GM12878 (cell line): Measurements from ENCODE around the gene FGGY.

Experiments used
- BACH1 ChIP-seq: fragments of 450-650 bp; IDR thresholded peaks from 2 replicates; pipeline ENCODE4 v1.6.1; 2017; ENCODE audit warnings: mild to moderate bottlenecking, borderline replicate concordance
- CBFB ChIP-seq: IDR thresholded peaks from 2 replicates; pipeline ENCODE4 v1.6.1; 2016; ENCODE audit warnings: antibody characterized with exemption, low read depth
- CREB1 ChIP-seq: IDR thresholded peaks from 2 replicates; pipeline ENCODE4 v1.6.1; 2012; ENCODE audit warnings: low read depth, mild to moderate bottlenecking, inconsistent platforms
- CTCF ChIP-seq, 3 experiments: IDR thresholded peaks in 2 of 3; conservative IDR thresholded peaks in 1 of 3; 2 replicates each; pipeline ENCODE4 v1.5.1; 2011; ENCODE audit warnings: low read depth in 3 of 3, low read length in 3 of 3, mild to moderate bottlenecking in 3 of 3, control low read depth in 2 of 3, moderate library complexity in 2 of 3, inconsistent platforms in 1 of 3, mixed read lengths in 1 of 3; ENCODE audit not compliant: control insufficient read depth in 2 of 3, insufficient read depth in 1 of 3; ENCODE audit errors: extremely low read depth in 1 of 3
- EP300 ChIP-seq, 2 experiments: fragments of 150-350 bp in 1 of 2; IDR thresholded peaks; 2 replicates each; pipeline ENCODE4 v1.6.1; 2011 to 2012; ENCODE audit warnings: low read depth in 2 of 2, low read length in 2 of 2, borderline replicate concordance in 1 of 2, improper control_type of control experiment in 1 of 2, inconsistent platforms in 1 of 2; ENCODE audit not compliant: control insufficient read depth in 1 of 2
- FOXK2 ChIP-seq: fragments of 450-650 bp; IDR thresholded peaks from 2 replicates; pipeline ENCODE4 v1.6.1; 2017; ENCODE audit warnings: mild to moderate bottlenecking, moderate library complexity
- FOXM1 ChIP-seq: IDR thresholded peaks from 2 replicates; pipeline ENCODE4 v1.6.1; 2012; ENCODE audit warnings: low read depth, mild to moderate bottlenecking, inconsistent platforms, low read length, moderate library complexity
- MYC ChIP-seq: IDR thresholded peaks from 2 replicates; pipeline ENCODE4 v1.6.1; 2011; ENCODE audit warnings: mild to moderate bottlenecking, low read length, moderate library complexity, inconsistent platforms; ENCODE audit not compliant: insufficient read depth, insufficient replicate concordance, insufficient read length, severe bottlenecking
- NFYB ChIP-seq: IDR thresholded peaks from 2 replicates; pipeline ENCODE4 v1.6.1; 2011; ENCODE audit warnings: low read depth, mild to moderate bottlenecking, low read length, improper control_type of control experiment, moderate library complexity; ENCODE audit not compliant: insufficient read depth
- POLR2A ChIP-seq: IDR thresholded peaks from 2 replicates; pipeline ENCODE4 v1.6.1; 2011; ENCODE audit warnings: low read depth, mild to moderate bottlenecking, low read length
- SP1 ChIP-seq: IDR thresholded peaks from one replicate; pipeline ENCODE4 v1.6.1; 2011; ENCODE audit warnings: low read depth, low read length
- SPI1 ChIP-seq: IDR thresholded peaks from 2 replicates; pipeline ENCODE4 v1.6.1; 2011; ENCODE audit warnings: low read depth, mild to moderate bottlenecking, low read length, moderate library complexity, borderline replicate concordance; ENCODE audit not compliant: insufficient read depth
- SRF ChIP-seq, 2 experiments: IDR thresholded peaks; 2 replicates each; pipeline ENCODE4 v1.6.1; 2011; ENCODE audit warnings: low read depth in 2 of 2, low read length in 2 of 2, mild to moderate bottlenecking in 1 of 2, moderate library complexity in 1 of 2
- ZBTB33 ChIP-seq: fragments of 450-650 bp; IDR thresholded peaks from 2 replicates; pipeline ENCODE4 v1.6.1; 2017; ENCODE audit warnings: mild to moderate bottlenecking

- TF ChIP-seq NFYB (no peak), CREB1 (no peak), SPI1 (no peak), BACH1 (no peak), POLR2A (no peak), FOXM1 (no peak), MYC (no peak), CTCF (IDR thresholded peaks at IDR 0.05 in 2 of 3, conservative IDR thresholded peaks at IDR 0.05 in 1 of 3; ENCODE audit: control insufficient read depth in 2 of 3, extremely low read depth in 1 of 3, insufficient read depth in 1 of 3, low read depth in 3 of 3, low read length in 3 of 3) (no peak), EP300 (IDR thresholded peaks at IDR 0.05; ENCODE audit: borderline replicate concordance in 1 of 2, control insufficient read depth in 1 of 2, low read depth in 2 of 2, low read length in 2 of 2) (no peak), ZBTB33 (no peak), SRF (IDR thresholded peaks at IDR 0.05; ENCODE audit: low read depth in 2 of 2, low read length in 2 of 2) (no peak), FOXK2 (no peak), SP1 (no peak), CBFB (no peak)
Measured at GRCh38 chr1:59768792-59769735, 472.2 kb downstream of the FGGY start.
